Tibial nerve (tissue), 4 donors: ENCODE results near the gene LMBR1.

Experiments
- CTCF ChIP-seq, 5 experiments: fragments of 200-600 bp in 3 of 5; fragments of 450-650 bp in 2 of 5; sonication (generic) in 3 of 5; IDR thresholded peaks; one replicate each; pipeline ENCODE4 v1.5.1; 2016 to 2019; ENCODE audit warnings: antibody characterized with exemption in 5 of 5, mild to moderate bottlenecking in 3 of 5, moderate library complexity in 2 of 5
- EP300 ChIP-seq, 2 donors: sonication (generic); formaldehyde crosslinking; IDR thresholded peaks; one replicate each; pipeline ENCODE4 v1.6.1; 2017; ENCODE audit warnings: antibody characterized with exemption in 2 of 2, mild to moderate bottlenecking in 1 of 2
- POLR2A ChIP-seq, 2 donors: fragments of 450-650 bp; IDR thresholded peaks; one replicate each; pipeline ENCODE4 v1.6.1; 2017; ENCODE audit warnings: antibody characterized with exemption in 2 of 2, mild to moderate bottlenecking in 2 of 2, moderate library complexity in 2 of 2

- TF ChIP-seq POLR2A (IDR thresholded peaks at IDR 0.05) (no peak), CTCF (IDR thresholded peaks at IDR 0.05) (no peak), EP300 (IDR thresholded peaks at IDR 0.05) (no peak)
These were observed 237.0 kb downstream of the LMBR1 start for GRCh38 chr7:156655983-156656382.
